HG03039 (cell line): ENCODE data around the gene PDE5A.
"Not testable (repeated sequence)": the region's sequence is repeated elsewhere in the genome, so short reads cannot be mapped to it uniquely, and the experiment has no call there.

Experiments
- ATAC-seq: cut with Tn5 transposase; IDR thresholded peaks from one replicate; pipeline ENCODE4 v1.9.1; 2021; ENCODE audit warnings: mild to moderate bottlenecking, moderate library complexity; ENCODE audit not compliant: unreplicated experiment

The PDE5A gene

GRCh38 chr4:119646347-119647071 lies 17.9 kb upstream of the PDE5A start:
- ATAC-seq = no peak

- no peak for ATAC-seq
Observed at GRCh38 chr4:119643306-119644042, 14.9 kb upstream of the PDE5A start.

GRCh38 chr4:119641765-119642164 lies 13.2 kb upstream of the PDE5A start:
- ATAC-seq = no peak

GRCh38 chr4:119638359-119638758 lies 9.8 kb upstream of the PDE5A start:
- no peak for ATAC-seq

- not testable (repeated sequence) for ATAC-seq
Observed at GRCh38 chr4:119636851-119637250, 8.2 kb upstream of the PDE5A start.

- ATAC-seq = no peak
Observed at GRCh38 chr4:119632216-119632615, 3.6 kb upstream of the PDE5A start.

GRCh38 chr4:119629142-119629471 lies 503 bp upstream of the PDE5A start:
- peak; percentile 26 for ATAC-seq

GRCh38 chr4:119627267-119628255 lies 1.0 kb downstream of the PDE5A start:
- peak; percentile 53 for ATAC-seq

GRCh38 chr4:119626943-119627266 lies 1.7 kb downstream of the PDE5A start:
- ATAC-seq = no peak

GRCh38 chr4:119626420-119626819 lies 2.2 kb downstream of the PDE5A start:
- no peak for ATAC-seq

- ATAC-seq = no peak
Observed at GRCh38 chr4:119625761-119626160, 2.8 kb downstream of the PDE5A start.

- no peak for ATAC-seq
Observed at GRCh38 chr4:119624356-119624755, 4.2 kb downstream of the PDE5A start.

- ATAC-seq = no peak
Observed at GRCh38 chr4:119623025-119623424, 5.6 kb downstream of the PDE5A start.

- no peak for ATAC-seq
Observed at GRCh38 chr4:119615068-119615719, 13.4 kb downstream of the PDE5A start.

GRCh38 chr4:119604266-119604665 lies 24.3 kb downstream of the PDE5A start:
- ATAC-seq = no peak

- no peak for ATAC-seq
Observed at GRCh38 chr4:119602366-119602765, 26.2 kb downstream of the PDE5A start.

- ATAC-seq = no peak
Observed at GRCh38 chr4:119598521-119598920, 30.1 kb downstream of the PDE5A start.

GRCh38 chr4:119597377-119597776 lies 31.2 kb downstream of the PDE5A start:
- no peak for ATAC-seq

GRCh38 chr4:119593698-119594097 lies 34.9 kb downstream of the PDE5A start:
- no peak for ATAC-seq

GRCh38 chr4:119592830-119593229 lies 35.8 kb downstream of the PDE5A start:
- no peak for ATAC-seq

GRCh38 chr4:119589165-119589564 lies 39.4 kb downstream of the PDE5A start:
- no peak for ATAC-seq
